Measurements from ENCODE around the gene KIF20B. TPM values are rescaled to one million over a fixed set of nuclear protein-coding genes. Genes with fewer than 3 reads are reported as not detected.

The KIF20B gene
- total and polyA plus RNA-seq, 2 of the 13 experiments (the other 11 are each of a cell fraction or from before 2014, with no cell fraction given): 3.5 to 38.6 TPM

- no TSS peak for BruUV-seq (replicated peaks)
Observed at GRCh38 chr10:89702121-89702480, 711 bp downstream of the KIF20B start.

More at GRCh38 chr10:89702121-89702480, 711 bp downstream of the KIF20B start:
- Histone ChIP-seq H2AFZ (ENCODE audit: low read length) (peak overlapping the region; percentile 84), H3K4me2 (ENCODE audit: low read depth, low read length) (peak overlapping the region; percentile 93), H3K36me3 (replicated peaks in 1 of 2; ENCODE audit: control insufficient read depth in 1 of 2, insufficient read depth in 2 of 2, low read length in 2 of 2) (no peaks in the 10 kb centered on the region), H3K4me1 (ENCODE audit: insufficient read depth, low read length) (peaks cover 76% of the 10 kb centered on the region), H3K79me2 (ENCODE audit: insufficient read depth, low read length) (peaks cover 62% of the 10 kb centered on the region), H3K9ac (ENCODE audit: insufficient read depth, low read depth, low read length) (peak overlapping the region; percentile 82), H3K27ac (ENCODE audit: extremely low read length, insufficient read depth, low read length) (peak overlapping the region; percentile 91), H4K20me1 (ENCODE audit: insufficient read depth, low read length) (no peaks in the 10 kb centered on the region), H3K27me3 (ENCODE audit: control insufficient read depth in 1 of 2, insufficient read depth in 2 of 2, low read length in 2 of 2) (peaks cover 0 to 7% of the 10 kb centered on the region in 2 experiments; a peak in 1 of 5 replicates), H3K9me3 (ENCODE audit: low read length) (no peaks in the 10 kb centered on the region), H3K4me3 (replicated peaks in 1 of 3; ENCODE audit: insufficient read depth in 1 of 3, low read depth in 2 of 3, low read length in 3 of 3) (peak overlapping the region; percentile 82 to 94 (median 93))
- FAIRE-seq: no peak
- TF ChIP-seq ZNF142 (CRISPR knock-in tag; IDR thresholded peaks at IDR 0.05): no peak
- no peak for TF ChIP-seq ZNF12 (CRISPR knock-in tag; IDR thresholded peaks at IDR 0.05)
- no peak for TF ChIP-seq ZNF232 (CRISPR knock-in tag; IDR thresholded peaks at IDR 0.05; ENCODE audit: borderline replicate concordance)
- no peak for TF ChIP-seq JUND (CRISPR knock-in tag; IDR thresholded peaks at IDR 0.05)
- no peak for TF ChIP-seq ZNF292 (CRISPR knock-in tag; IDR thresholded peaks at IDR 0.05; ENCODE audit: borderline replicate concordance, low read depth)
- TF ChIP-seq ZKSCAN1 (IDR thresholded peaks at IDR 0.05; ENCODE audit: low read length): no peak
- TF ChIP-seq ISL2 (CRISPR knock-in tag; IDR thresholded peaks at IDR 0.05): no peak
- no peak for TF ChIP-seq NCOA2 (CRISPR knock-in tag; IDR thresholded peaks at IDR 0.05)
- no peak for TF ChIP-seq TBX3 (IDR thresholded peaks at IDR 0.05; ENCODE audit: borderline replicate concordance)
- TF ChIP-seq KDM1A (CRISPR knock-in tag; IDR thresholded peaks at IDR 0.05): no peak
- TF ChIP-seq ZNF30 (CRISPR knock-in tag; IDR thresholded peaks at IDR 0.05): no peak
- TF ChIP-seq ZNF264 (CRISPR knock-in tag; IDR thresholded peaks at IDR 0.05): no peak
- TF ChIP-seq RBM39 (IDR thresholded peaks at IDR 0.05; ENCODE audit: low read depth, low read length, poor library complexity, severe bottlenecking): no peak
- TF ChIP-seq CEBPG (CRISPR knock-in tag; IDR thresholded peaks at IDR 0.05): no peak
- no peak for TF ChIP-seq NR2F2 (IDR thresholded peaks at IDR 0.05; ENCODE audit: borderline replicate concordance, low read depth)
- no peak for TF ChIP-seq PBX3 (CRISPR knock-in tag; IDR thresholded peaks at IDR 0.05; ENCODE audit: borderline replicate concordance)
- intact Hi-C loops (cut with micrococcal nuclease; ENCODE audit: unreplicated experiment): no loop called here
- CTCF ChIA-PET (ENCODE audit: low intra/inter-chr PET ratio, low total read pairs): interaction anchor here (0.6 kb wide), 1 partner anchor 268 kb away, joined by 3 read pairs; no protein-coding TSS in a partner anchor
- in situ Hi-C loops (cut with HindIII; ENCODE audit: extremely low pct_ligation_motif_present, low pct_unique_long_range_greater_than_20kb): loop anchor here (5.0 kb wide), 1 partner anchor 55 kb away; the partner anchor contains the start of gene PANK1
- WGBS (ENCODE audit: low lambda C conversion rate): 0% methylated on average over 7 of the region's 7 CpGs
- DNase-seq (ENCODE audit: low spot score): peak; percentile 11
- ATAC-seq: peak; percentile 17
- POLR2A ChIA-PET: interaction anchor here (1.2 to 2.1 kb wide), 4 partner anchors 13 to 58 kb away, joined by 4 to 79 read pairs (median 20); no protein-coding TSS in a partner anchor
